Calu3 (cell line): ENCODE measurements around the gene HRCT1. TPM values are rescaled to one million over a fixed set of nuclear protein-coding genes. Genes with fewer than 3 reads are reported as not detected.
A peak's percentile ranks its signal among the peaks of the same experiment; 100 is the strongest.

ENCODE experiments used
- BruUV-seq: library from RNA; stranded (reverse); fragments of 400-500 nt; replicated peaks from 2 replicates; lab custom pipeline; 2021; lab: Mats Ljungman, UMichigan
- CTCF ChIA-PET: fragments of 300-600 bp; sonication (Branson Sonifier 250); formaldehyde crosslinking; loops from one replicate; lab custom pipeline; 2022; ENCODE audit warnings: antibody characterized with exemption; lab: Charles Lee
- DNase-seq: peaks from one replicate; pipeline ENCODE4 v3.0.0; 2022
- H3K27ac Mint-ChIP-seq: one replicate; pipeline ENCODE4 v1.8.0; 2022; ENCODE audit warnings: mixed read lengths; ENCODE audit not compliant: unreplicated experiment
- H3K27me3 Mint-ChIP-seq: one replicate; pipeline ENCODE4 v1.8.0; 2022; ENCODE audit warnings: mixed read lengths; ENCODE audit not compliant: unreplicated experiment
- H3K36me3 Mint-ChIP-seq: one replicate; pipeline ENCODE4 v1.8.0; 2022; ENCODE audit warnings: mild to moderate bottlenecking, moderate library complexity, mixed read lengths; ENCODE audit not compliant: insufficient read depth, unreplicated experiment
- H3K4me1 Mint-ChIP-seq: one replicate; pipeline ENCODE4 v1.8.0; 2022; ENCODE audit warnings: mild to moderate bottlenecking, low read depth, mixed read lengths; ENCODE audit not compliant: unreplicated experiment
- H3K4me3 Mint-ChIP-seq: one replicate; pipeline ENCODE4 v1.8.0; 2022; ENCODE audit warnings: mild to moderate bottlenecking, low read depth, moderate library complexity, mixed read lengths; ENCODE audit not compliant: unreplicated experiment
- H3K9me3 Mint-ChIP-seq: one replicate; pipeline ENCODE4 v1.8.0; 2022; ENCODE audit warnings: low read depth, mixed read lengths; ENCODE audit not compliant: unreplicated experiment
- intact Hi-C: fragments of 100-400 bp; cut with micrococcal nuclease; formaldehyde crosslinking; loops from one replicate; pipeline ENCODE4 v1.10.0; 2022; ENCODE audit not compliant: unreplicated experiment
- total RNA-seq: library from RNA; stranded (reverse); gene quantifications from 2 replicates; pipeline ENCODE4 v1.2.3, GENCODE V29; 2022
- TF ChIP-seq, protein P1 (sequence below): fragments of 200-600 bp; IDR thresholded peaks from one replicate; pipeline ENCODE4 v1.8.0; 2022; ENCODE audit warnings: antibody characterized with exemption; ENCODE audit not compliant: unreplicated experiment

Gene HRCT1
- total RNA-seq, 1 experiment from 2014 or later, result 0.90 TPM

DNA sequence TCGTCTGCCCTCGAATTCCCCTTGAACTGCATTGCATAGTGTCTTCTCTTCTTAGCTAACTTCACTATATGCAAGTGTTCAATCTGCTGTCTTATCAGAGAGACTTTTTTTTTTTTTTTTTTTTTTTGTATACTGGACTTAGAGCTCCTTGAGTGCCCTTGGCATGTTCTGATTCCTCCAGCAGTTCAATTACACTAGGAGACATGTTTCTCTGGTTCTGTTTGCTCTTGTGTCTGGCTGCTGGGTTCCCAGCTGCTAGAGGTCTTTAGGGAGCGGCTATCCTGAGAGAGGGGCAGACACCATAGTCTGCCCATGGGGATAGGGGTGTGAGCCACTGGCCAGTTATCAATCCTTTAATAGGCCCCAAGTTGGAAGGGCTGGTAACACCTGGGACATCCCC, 38.8 kb downstream of the HRCT1 start:
- H3K4me1 Mint-ChIP-seq, result peaks cover 13% of the 10 kb centered on the region
- intact Hi-C loops, result loop anchor here (1.0 kb wide), 1 partner anchor 42 kb away; no protein-coding TSS in a partner anchor
- CTCF ChIA-PET, result interaction anchor here (0.7 to 1.3 kb wide), 3 partner anchors 42 to 1421 kb away, joined by 3 to 6 read pairs (median 3); partner anchors contain the start of gene ARHGEF39
- H3K27me3 Mint-ChIP-seq, result no peaks in the 10 kb centered on the region
- H3K9me3 Mint-ChIP-seq, result no peaks in the 10 kb centered on the region
- no peak overlapping the region for H3K27ac Mint-ChIP-seq
- BruUV-seq, result no TSS peak
- DNase-seq, result no peak
- no peak overlapping the region for H3K4me3 Mint-ChIP-seq
- H3K36me3 Mint-ChIP-seq, result no peaks in the 10 kb centered on the region
- TF ChIP-seq, protein P1, sequence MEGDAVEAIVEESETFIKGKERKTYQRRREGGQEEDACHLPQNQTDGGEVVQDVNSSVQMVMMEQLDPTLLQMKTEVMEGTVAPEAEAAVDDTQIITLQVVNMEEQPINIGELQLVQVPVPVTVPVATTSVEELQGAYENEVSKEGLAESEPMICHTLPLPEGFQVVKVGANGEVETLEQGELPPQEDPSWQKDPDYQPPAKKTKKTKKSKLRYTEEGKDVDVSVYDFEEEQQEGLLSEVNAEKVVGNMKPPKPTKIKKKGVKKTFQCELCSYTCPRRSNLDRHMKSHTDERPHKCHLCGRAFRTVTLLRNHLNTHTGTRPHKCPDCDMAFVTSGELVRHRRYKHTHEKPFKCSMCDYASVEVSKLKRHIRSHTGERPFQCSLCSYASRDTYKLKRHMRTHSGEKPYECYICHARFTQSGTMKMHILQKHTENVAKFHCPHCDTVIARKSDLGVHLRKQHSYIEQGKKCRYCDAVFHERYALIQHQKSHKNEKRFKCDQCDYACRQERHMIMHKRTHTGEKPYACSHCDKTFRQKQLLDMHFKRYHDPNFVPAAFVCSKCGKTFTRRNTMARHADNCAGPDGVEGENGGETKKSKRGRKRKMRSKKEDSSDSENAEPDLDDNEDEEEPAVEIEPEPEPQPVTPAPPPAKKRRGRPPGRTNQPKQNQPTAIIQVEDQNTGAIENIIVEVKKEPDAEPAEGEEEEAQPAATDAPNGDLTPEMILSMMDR, result no peak

- intact Hi-C loops, result loop anchor here (1.0 kb wide), 1 partner anchor 42 kb away; no protein-coding TSS in a partner anchor
- Mint-ChIP-seq H3K4me1 (peaks cover 13% of the 10 kb centered on the region), H3K36me3 (no peaks in the 10 kb centered on the region), H3K27me3 (no peaks in the 10 kb centered on the region), H3K4me3 (no peak overlapping the region), H3K9me3 (no peaks in the 10 kb centered on the region), H3K27ac (no peak overlapping the region)
- CTCF ChIA-PET, result interaction anchor here (0.7 to 1.3 kb wide), 5 partner anchors 38 to 1420 kb away, joined by 3 to 6 read pairs (median 3); partner anchors contain the start of genes ARHGEF39 and HRCT1
- TF ChIP-seq, protein P1, result peak; percentile 45
- no TSS peak for BruUV-seq
- peak; percentile 72 for DNase-seq
Measured at GRCh38 chr9:35945341-35946018, 39.5 kb downstream of the HRCT1 start.

DNA sequence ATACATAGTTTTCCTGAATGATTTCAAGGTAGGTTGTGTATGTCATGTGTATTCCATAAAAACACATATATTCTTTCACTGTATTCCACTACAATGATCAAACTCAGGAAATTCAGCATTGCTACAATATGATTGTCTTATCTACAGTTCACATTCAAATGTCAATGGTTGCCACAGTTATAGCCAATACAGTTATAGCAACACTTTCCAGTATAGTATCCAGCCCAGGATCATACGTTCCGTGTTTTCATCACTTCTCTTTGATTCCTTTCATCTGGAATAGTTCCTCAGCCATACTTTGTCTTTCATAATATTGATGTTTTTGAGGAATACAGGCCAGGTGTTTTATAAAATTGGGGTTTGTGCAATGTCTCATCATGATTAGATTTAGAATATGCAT, 42.4 kb downstream of the HRCT1 start:
- no peak overlapping the region for H3K4me3 Mint-ChIP-seq
- no peaks in the 10 kb centered on the region for H3K36me3 Mint-ChIP-seq
- TF ChIP-seq, protein P1, result no peak
- peaks cover 13% of the 10 kb centered on the region for H3K4me1 Mint-ChIP-seq
- H3K27ac Mint-ChIP-seq, result no peak overlapping the region
- no peak for DNase-seq
- CTCF ChIA-PET, result interaction anchor here (0.9 kb wide), 2 partner anchors 11 to 45 kb away, joined by 3 to 9 read pairs; no protein-coding TSS in a partner anchor
- H3K9me3 Mint-ChIP-seq, result no peaks in the 10 kb centered on the region
- H3K27me3 Mint-ChIP-seq, result no peaks in the 10 kb centered on the region
- intact Hi-C loops, result no loop called here
- no TSS peak for BruUV-seq

DNA sequence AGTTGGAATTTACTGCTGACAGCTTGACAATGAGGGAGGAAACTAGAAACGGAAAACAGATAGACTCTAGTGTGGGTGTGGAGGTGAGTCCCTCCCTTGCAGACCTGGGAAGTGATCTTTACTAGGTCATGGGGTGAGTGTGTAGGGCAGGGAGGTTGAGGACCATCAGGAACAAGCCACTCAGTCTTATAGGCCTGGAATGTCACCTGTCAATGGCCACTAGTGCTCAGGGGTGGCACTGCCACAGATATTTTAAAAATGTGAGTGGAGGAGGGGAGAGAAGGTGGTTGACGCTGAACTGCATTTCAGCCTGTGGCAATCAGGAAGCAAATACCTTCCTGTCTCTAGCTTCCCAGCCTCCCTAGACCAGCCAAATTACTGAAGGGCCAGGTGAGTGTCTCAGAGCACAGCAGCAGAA, 42.9 kb downstream of the HRCT1 start:
- no peak overlapping the region for H3K27ac Mint-ChIP-seq
- peak; percentile 8 for DNase-seq
- H3K9me3 Mint-ChIP-seq, result no peaks in the 10 kb centered on the region
- no peaks in the 10 kb centered on the region for H3K36me3 Mint-ChIP-seq
- BruUV-seq, result no TSS peak
- H3K4me1 Mint-ChIP-seq, result peaks cover 13% of the 10 kb centered on the region
- TF ChIP-seq, protein P1, result no peak
- CTCF ChIA-PET, result interaction anchor here (0.9 kb wide), 2 partner anchors 10 to 46 kb away, joined by 3 to 9 read pairs; no protein-coding TSS in a partner anchor
- no peaks in the 10 kb centered on the region for H3K27me3 Mint-ChIP-seq
- intact Hi-C loops, result no loop called here
- H3K4me3 Mint-ChIP-seq, result no peak overlapping the region
